ENCODE results near the gene ACKR3.

GRCh38 chr2:236555481-236555880 lies 14.1 kb upstream of the ACKR3 start:
- no peak for TF ChIP-seq CTCF (IDR thresholded peaks at IDR 0.05 in 4 of 5, conservative IDR thresholded peaks at IDR 0.05 in 1 of 5)
- no peak for TF ChIP-seq POLR2A (IDR thresholded peaks at IDR 0.05)

Data from gastrocnemius medialis (tissue), 4 donors.